Measurements from ENCODE around the gene SRL. TPM values are rescaled to one million over a fixed set of nuclear protein-coding genes. Genes with fewer than 3 reads are reported as not detected.
A peak's percentile ranks its signal among the peaks of the same experiment; 100 is the strongest.

SRL gene
- total RNA-seq (1 to 10 TPM; 2.3 to 3.2 TPM), polyA plus RNA-seq (under 1 TPM; 0.31 to 0.75 TPM)
- long read RNA-seq, donor 1, partial matches to known transcripts: 1 of 3 reads
- long read RNA-seq, donor 1, other reads (novel, unspliced or antisense): 1 of 3 reads
- long read RNA-seq, donor 2, full-length matches to known transcripts: 3 of 5 reads
- long read RNA-seq, donor 2, partial matches to known transcripts: 0 of 5 reads
- long read RNA-seq, donor 2, other reads (novel, unspliced or antisense): 2 of 5 reads

GRCh38 chr16:4241928-4242283 lies at the start of gene SRL:
TSS of gene SRL (minus strand) at chr16:4242080. CDS start at chr16:4242067, 13 bp downstream.
- no peaks in the 10 kb centered on the region for H3K36me3 ChIP-seq (ENCODE audit: control insufficient read depth in 1 of 2, insufficient read depth in 2 of 2, low read length in 1 of 2)
- 90 to 93% methylated on average over 12 of the region's 12 CpGs for WGBS, 2 donors
- DNase-seq: no peak
- no peak within 1 kb of the TSS for H3K4me3 ChIP-seq (ENCODE audit: low read length in 2 of 2)
- intact Hi-C loops (cut with DNase I): no loop called here
- no peak for ATAC-seq (ENCODE audit: low FRiP score)
- H3K27me3 ChIP-seq (ENCODE audit: control insufficient read depth in 1 of 2, insufficient read depth in 2 of 2, low read length in 1 of 2): no peaks in the 10 kb centered on the region
- no peak within 1 kb of the TSS for H3K27ac ChIP-seq (ENCODE audit: low read depth in 1 of 2, low read length in 2 of 2)
- no peaks in the 10 kb centered on the region for H3K4me1 ChIP-seq (ENCODE audit: control insufficient read depth in 1 of 2, insufficient read depth in 2 of 2, low read length in 2 of 2)
- H3K9me3 ChIP-seq (ENCODE audit: control insufficient read depth, low read length): no peaks in the 10 kb centered on the region

GRCh38 chr16:4290236-4290830 lies 48.5 kb upstream of the SRL start:
- no peak overlapping the region for H3K4me3 ChIP-seq (ENCODE audit: low read length in 2 of 2)
- peak overlapping the region in 1 of 2 donors; percentile 13 for H3K27ac ChIP-seq (ENCODE audit: low read depth in 1 of 2, low read length in 2 of 2)
- DNase-seq (no peak), ATAC-seq (ENCODE audit: low FRiP score) (no peak)
- H3K9me3 ChIP-seq (ENCODE audit: control insufficient read depth, low read length): no peaks in the 10 kb centered on the region
- peaks cover 0 to 3% of the 10 kb centered on the region in 2 donors for H3K4me1 ChIP-seq (ENCODE audit: control insufficient read depth in 1 of 2, insufficient read depth in 2 of 2, low read length in 2 of 2)
- intact Hi-C loops (cut with DNase I): loop anchor here in 1 of 2 donors (5.0 kb wide), 1 partner anchor 37 kb away; no protein-coding TSS in a partner anchor
- WGBS, 2 donors: 85 to 87% methylated on average over 8 of the region's 8 CpGs
- H3K36me3 ChIP-seq (ENCODE audit: control insufficient read depth in 1 of 2, insufficient read depth in 2 of 2, low read length in 1 of 2): no peaks in the 10 kb centered on the region
- no peaks in the 10 kb centered on the region for H3K27me3 ChIP-seq (ENCODE audit: control insufficient read depth in 1 of 2, insufficient read depth in 2 of 2, low read length in 1 of 2)

GRCh38 chr16:4288148-4288921 lies 46.5 kb upstream of the SRL start:
- H3K9me3 ChIP-seq (ENCODE audit: control insufficient read depth, low read length): no peaks in the 10 kb centered on the region
- H3K4me3 ChIP-seq (ENCODE audit: low read length in 2 of 2): no peak overlapping the region
- intact Hi-C loops (cut with DNase I): loop anchor here in 1 of 2 donors (1.0 kb wide), 1 partner anchor 40 kb away; no protein-coding TSS in a partner anchor
- no peaks in the 10 kb centered on the region for H3K4me1 ChIP-seq (ENCODE audit: control insufficient read depth in 1 of 2, insufficient read depth in 2 of 2, low read length in 2 of 2)
- WGBS, 2 donors: 14 to 15% methylated on average over 22 of the region's 22 CpGs
- no peaks in the 10 kb centered on the region for H3K27me3 ChIP-seq (ENCODE audit: control insufficient read depth in 1 of 2, insufficient read depth in 2 of 2, low read length in 1 of 2)
- no peak overlapping the region for H3K27ac ChIP-seq (ENCODE audit: low read depth in 1 of 2, low read length in 2 of 2)
- no peaks in the 10 kb centered on the region for H3K36me3 ChIP-seq (ENCODE audit: control insufficient read depth in 1 of 2, insufficient read depth in 2 of 2, low read length in 1 of 2)
- DNase-seq: peak; percentile 77 to 94
- ATAC-seq (ENCODE audit: low FRiP score): peak; percentile 80

GRCh38 chr16:4285167-4285566 lies 43.3 kb upstream of the SRL start:
- no peaks in the 10 kb centered on the region for H3K4me1 ChIP-seq (ENCODE audit: control insufficient read depth in 1 of 2, insufficient read depth in 2 of 2, low read length in 2 of 2)
- 81 to 83% methylated on average over 10 of the region's 10 CpGs for WGBS, 2 donors
- no peak for DNase-seq
- no peak overlapping the region for H3K27ac ChIP-seq (ENCODE audit: low read depth in 1 of 2, low read length in 2 of 2)
- H3K9me3 ChIP-seq (ENCODE audit: control insufficient read depth, low read length): no peaks in the 10 kb centered on the region
- no peaks in the 10 kb centered on the region for H3K27me3 ChIP-seq (ENCODE audit: control insufficient read depth in 1 of 2, insufficient read depth in 2 of 2, low read length in 1 of 2)
- H3K36me3 ChIP-seq (ENCODE audit: control insufficient read depth in 1 of 2, insufficient read depth in 2 of 2, low read length in 1 of 2): no peaks in the 10 kb centered on the region
- intact Hi-C loops (cut with DNase I): no loop called here
- ATAC-seq (ENCODE audit: low FRiP score): no peak
- H3K4me3 ChIP-seq (ENCODE audit: low read length in 2 of 2): no peak overlapping the region

GRCh38 chr16:4283939-4284338 lies 42.1 kb upstream of the SRL start:
- Histone ChIP-seq H3K27me3 (ENCODE audit: control insufficient read depth in 1 of 2, insufficient read depth in 2 of 2, low read length in 1 of 2) (no peaks in the 10 kb centered on the region), H3K36me3 (ENCODE audit: control insufficient read depth in 1 of 2, insufficient read depth in 2 of 2, low read length in 1 of 2) (no peaks in the 10 kb centered on the region), H3K4me3 (ENCODE audit: low read length in 2 of 2) (no peak overlapping the region), H3K4me1 (ENCODE audit: control insufficient read depth in 1 of 2, insufficient read depth in 2 of 2, low read length in 2 of 2) (no peaks in the 10 kb centered on the region), H3K9me3 (ENCODE audit: control insufficient read depth, low read length) (no peaks in the 10 kb centered on the region), H3K27ac (ENCODE audit: low read depth in 1 of 2, low read length in 2 of 2) (no peak overlapping the region)
- ATAC-seq (ENCODE audit: low FRiP score) (no peak), DNase-seq (no peak)
- intact Hi-C loops (cut with DNase I): no loop called here
- WGBS, 2 donors: 81 to 87% methylated on average over 2 of the region's 2 CpGs

- WGBS, 2 donors: 77% methylated on average over 8 of the region's 8 CpGs
- Histone ChIP-seq H3K9me3 (ENCODE audit: control insufficient read depth, low read length) (no peaks in the 10 kb centered on the region), H3K27ac (ENCODE audit: low read depth in 1 of 2, low read length in 2 of 2) (no peak overlapping the region), H3K27me3 (ENCODE audit: control insufficient read depth in 1 of 2, insufficient read depth in 2 of 2, low read length in 1 of 2) (no peaks in the 10 kb centered on the region), H3K4me1 (ENCODE audit: control insufficient read depth in 1 of 2, insufficient read depth in 2 of 2, low read length in 2 of 2) (no peaks in the 10 kb centered on the region), H3K4me3 (ENCODE audit: low read length in 2 of 2) (no peak overlapping the region), H3K36me3 (ENCODE audit: control insufficient read depth in 1 of 2, insufficient read depth in 2 of 2, low read length in 1 of 2) (no peaks in the 10 kb centered on the region)
- DNase-seq (no peak), ATAC-seq (ENCODE audit: low FRiP score) (no peak)
- intact Hi-C loops (cut with DNase I): no loop called here
Measured at GRCh38 chr16:4283441-4283840, 41.6 kb upstream of the SRL start.

GRCh38 chr16:4280625-4281024 lies 38.7 kb upstream of the SRL start:
- H3K4me3 ChIP-seq (ENCODE audit: low read length in 2 of 2): no peak overlapping the region
- no peaks in the 10 kb centered on the region for H3K9me3 ChIP-seq (ENCODE audit: control insufficient read depth, low read length)
- H3K27me3 ChIP-seq (ENCODE audit: control insufficient read depth in 1 of 2, insufficient read depth in 2 of 2, low read length in 1 of 2): no peaks in the 10 kb centered on the region
- 93 to 98% methylated on average over 2 of the region's 2 CpGs for WGBS, 2 donors
- ATAC-seq (ENCODE audit: low FRiP score): no peak
- no peak overlapping the region for H3K27ac ChIP-seq (ENCODE audit: low read depth in 1 of 2, low read length in 2 of 2)
- intact Hi-C loops (cut with DNase I): no loop called here
- DNase-seq: no peak
- no peaks in the 10 kb centered on the region for H3K4me1 ChIP-seq (ENCODE audit: control insufficient read depth in 1 of 2, insufficient read depth in 2 of 2, low read length in 2 of 2)
- no peaks in the 10 kb centered on the region for H3K36me3 ChIP-seq (ENCODE audit: control insufficient read depth in 1 of 2, insufficient read depth in 2 of 2, low read length in 1 of 2)

GRCh38 chr16:4277987-4278513 lies 36.2 kb upstream of the SRL start:
- 96 to 97% methylated on average over 2 of the region's 2 CpGs for whole genome bisulfite sequencing, 2 donors
- ATAC-seq (ENCODE audit: low FRiP score): no peak
- DNase-seq: no peak
- no peaks in the 10 kb centered on the region for H3K36me3 ChIP-seq (ENCODE audit: control insufficient read depth in 1 of 2, insufficient read depth in 2 of 2, low read length in 1 of 2)
- H3K27me3 ChIP-seq (ENCODE audit: control insufficient read depth in 1 of 2, insufficient read depth in 2 of 2, low read length in 1 of 2): no peaks in the 10 kb centered on the region
- H3K9me3 ChIP-seq (ENCODE audit: control insufficient read depth, low read length): no peaks in the 10 kb centered on the region
- no peak overlapping the region for H3K4me3 ChIP-seq (ENCODE audit: low read length in 2 of 2)
- intact Hi-C loops (cut with DNase I): no loop called here
- no peaks in the 10 kb centered on the region for H3K4me1 ChIP-seq (ENCODE audit: control insufficient read depth in 1 of 2, insufficient read depth in 2 of 2, low read length in 2 of 2)
- no peak overlapping the region for H3K27ac ChIP-seq (ENCODE audit: low read depth in 1 of 2, low read length in 2 of 2)
